Right hindlimb (tissue), 1 donor: ENCODE data around the gene CCDC194.
"Not testable (repeated sequence)": the region's sequence is repeated elsewhere in the genome, so short reads cannot be mapped to it uniquely, and the experiment has no call there.

Experiments used
- DNase-seq: peaks from one replicate; pipeline ENCODE4 v3.0.0-alpha.2; 2018

CCDC194 gene

DNA sequence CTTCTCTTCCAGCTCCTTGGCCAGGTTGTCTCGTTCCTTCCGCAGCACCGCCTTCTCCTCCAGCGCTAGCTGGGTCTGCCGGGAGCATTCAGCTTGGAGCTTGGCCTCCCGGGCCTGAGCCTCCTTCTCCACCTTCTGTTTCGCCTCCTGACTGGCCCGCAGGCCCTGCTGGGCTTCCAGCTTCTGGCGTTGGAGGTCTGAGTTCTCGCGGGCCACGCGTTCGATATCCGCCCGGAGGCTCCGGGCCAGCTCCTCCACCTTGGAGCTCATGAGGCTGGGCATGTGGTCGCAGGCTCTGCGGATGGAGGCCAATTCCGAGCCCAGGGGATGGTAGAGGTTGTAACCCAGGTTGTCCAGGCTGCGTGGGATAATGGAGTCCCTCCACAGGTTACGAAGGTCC is 28.6 kb downstream of the CCDC194 start:
- DNase-seq: no peak

DNA sequence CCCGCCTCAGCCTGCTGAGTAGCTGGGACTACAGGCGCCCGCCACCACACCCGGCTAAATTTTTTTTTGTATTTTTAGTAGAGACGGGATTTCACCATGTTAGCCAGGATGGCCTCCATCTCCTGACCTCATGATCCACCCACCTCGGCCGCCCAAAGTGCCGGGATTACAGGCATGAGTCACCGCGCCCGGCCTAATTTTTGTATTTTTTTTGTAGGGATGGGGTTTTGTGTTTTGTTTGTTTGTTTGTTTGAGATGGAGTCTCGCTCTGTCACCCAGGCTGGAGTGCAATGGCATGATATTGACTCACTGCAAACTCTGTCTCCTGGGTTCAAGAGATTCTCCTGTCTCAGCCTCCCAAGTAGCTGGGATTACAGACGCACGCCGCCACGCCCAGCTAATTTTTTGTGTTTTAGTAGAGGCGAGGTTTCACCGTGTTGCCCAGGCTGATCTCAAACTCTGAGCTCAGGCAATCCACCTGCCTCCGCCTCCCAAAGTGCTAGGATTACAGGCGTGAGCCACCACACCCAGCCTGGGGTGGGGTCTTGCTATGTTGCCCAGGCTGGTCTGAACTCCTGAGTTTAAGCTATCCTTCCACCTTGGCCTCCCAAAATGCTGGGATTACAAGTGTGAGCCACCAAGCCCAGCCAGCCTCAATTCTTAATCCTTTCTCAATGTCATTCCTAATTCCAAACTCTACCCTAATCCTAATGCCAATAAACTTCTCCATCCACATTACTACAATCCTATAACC is 30.0 kb downstream of the CCDC194 start:
- not testable (repeated sequence) for DNase-seq

DNA sequence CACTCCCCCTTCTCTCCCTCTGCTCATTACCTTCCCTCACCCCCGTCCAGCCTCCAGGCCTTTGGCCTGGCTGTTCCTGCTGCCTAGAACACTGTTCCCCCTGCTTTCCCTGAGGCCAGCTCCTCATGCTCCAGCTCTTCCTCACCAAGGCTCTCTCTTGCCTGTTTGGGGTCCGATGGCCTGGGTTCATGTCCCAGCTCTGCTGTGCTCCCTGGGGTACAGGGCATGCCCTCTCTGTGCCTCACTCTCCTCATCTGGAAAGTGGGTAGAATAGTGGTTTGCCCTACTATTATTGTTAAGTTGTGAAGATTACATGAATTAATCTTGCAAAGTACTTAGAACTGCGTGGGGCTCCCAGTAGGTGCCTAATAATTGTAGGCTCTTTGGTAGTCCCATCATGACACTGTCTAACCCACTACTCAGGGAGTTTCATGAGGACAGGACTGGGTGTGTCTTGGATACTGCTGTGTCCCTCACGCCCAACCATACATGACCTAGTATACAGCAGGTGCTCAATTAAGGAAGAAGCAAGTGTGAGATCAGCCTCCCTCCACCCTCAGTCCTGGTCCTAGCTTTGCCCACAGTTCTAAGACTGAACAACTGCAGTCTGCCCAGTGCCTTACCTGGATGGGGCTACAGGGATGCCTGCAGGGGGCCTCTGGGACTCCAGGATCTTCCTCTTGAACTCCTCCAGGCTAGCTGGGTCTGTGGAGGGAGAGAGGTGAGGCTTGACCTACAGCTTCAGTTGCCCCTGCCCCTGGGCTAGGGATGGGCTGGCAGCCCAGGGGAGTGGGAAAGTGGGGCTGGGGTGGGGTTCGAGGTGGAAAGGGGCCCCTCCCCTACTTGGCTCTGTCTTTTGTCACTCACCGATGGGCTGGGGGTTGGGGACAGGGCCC is 33.8 kb downstream of the CCDC194 start:
- DNase-seq: no peak

DNA sequence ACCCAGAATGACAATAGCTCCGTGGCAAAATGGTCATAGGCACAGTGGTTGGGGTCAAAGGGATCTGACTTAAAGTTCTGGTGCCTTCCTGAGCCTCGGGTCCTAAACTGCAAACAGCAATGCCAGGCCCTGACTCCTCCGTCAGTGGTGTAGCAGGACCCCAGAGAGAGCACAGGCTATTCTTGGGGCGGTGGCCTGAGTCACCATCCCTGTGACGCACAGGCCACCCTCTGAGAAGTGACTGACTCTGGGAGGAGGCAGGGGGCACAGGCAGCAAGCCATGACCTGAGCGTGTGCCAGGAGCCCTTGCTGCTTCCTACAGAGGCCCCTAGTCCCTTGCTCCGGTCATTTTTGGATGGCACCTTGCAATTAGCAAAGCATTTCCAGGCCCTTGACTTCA is 35.6 kb downstream of the CCDC194 start:
- no peak for DNase-seq

DNA sequence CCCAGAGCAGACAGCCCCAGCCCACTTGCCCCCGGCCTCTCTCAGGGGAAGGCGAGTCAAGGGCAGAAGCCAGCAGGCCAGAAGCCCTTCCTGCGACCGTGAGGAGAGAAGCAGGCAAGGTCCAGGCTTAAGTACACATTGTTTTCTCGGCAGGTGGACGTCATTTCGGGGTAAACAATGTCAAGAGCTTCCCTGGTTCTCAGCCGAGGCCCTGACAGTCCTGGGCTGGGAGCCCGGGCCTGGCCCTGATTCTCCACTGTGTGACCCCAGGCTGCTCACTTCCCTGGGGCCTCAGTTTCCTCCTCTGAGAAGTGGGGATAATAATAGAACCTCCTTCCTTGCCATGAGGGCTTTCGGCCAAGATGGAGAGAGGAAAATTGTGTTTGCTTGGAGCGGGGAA is 36.3 kb downstream of the CCDC194 start:
- DNase-seq: no peak

DNA sequence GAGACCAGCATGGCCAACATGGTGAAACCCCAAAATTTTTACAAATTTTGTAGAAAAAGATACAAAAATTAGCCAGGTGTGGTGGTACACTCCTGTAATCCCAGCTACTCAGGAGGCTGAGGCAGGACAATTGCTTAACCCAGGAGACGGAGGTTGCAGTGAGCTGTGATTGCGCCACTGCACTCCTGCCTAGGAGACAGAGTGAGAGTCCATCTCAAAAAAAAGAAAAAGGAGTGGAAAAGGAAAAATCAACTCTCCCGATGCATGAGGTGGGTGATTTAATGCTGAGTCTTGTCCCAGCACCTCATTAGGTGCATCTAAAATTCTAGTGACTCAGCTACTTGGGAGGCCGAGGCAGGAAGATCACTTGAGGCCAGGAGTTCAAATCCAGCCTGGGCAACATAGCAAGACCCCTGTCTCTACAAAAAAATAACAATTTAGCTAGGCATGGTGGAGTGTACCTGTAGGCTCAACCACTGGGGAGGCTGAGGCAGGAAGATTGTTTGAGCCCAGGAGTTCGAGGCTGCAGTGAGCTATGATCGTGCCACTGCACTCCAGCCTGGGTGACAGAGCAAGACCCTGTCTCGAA is 36.8 kb downstream of the CCDC194 start:
- no peak for DNase-seq

DNA sequence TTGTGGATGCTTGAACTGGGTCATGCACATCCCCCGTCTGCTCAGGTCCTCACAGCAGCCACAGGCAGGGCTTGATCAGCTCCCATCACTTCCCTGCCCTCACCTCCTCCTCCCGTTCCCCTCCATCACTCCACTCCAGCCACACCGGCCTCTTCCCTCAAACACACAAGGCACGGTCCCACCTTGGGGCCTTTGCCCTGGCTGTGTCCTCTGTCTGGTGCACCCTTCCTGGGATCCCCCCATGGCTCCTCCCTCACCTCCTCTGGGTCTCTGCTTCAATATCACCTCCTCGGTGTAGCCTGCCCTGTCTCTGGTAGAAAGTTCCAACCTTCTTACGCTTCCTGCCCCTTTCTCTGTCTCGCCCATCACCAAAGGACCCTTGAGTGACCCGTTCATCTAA is 40.6 kb downstream of the CCDC194 start:
- DNase-seq: no peak

DNA sequence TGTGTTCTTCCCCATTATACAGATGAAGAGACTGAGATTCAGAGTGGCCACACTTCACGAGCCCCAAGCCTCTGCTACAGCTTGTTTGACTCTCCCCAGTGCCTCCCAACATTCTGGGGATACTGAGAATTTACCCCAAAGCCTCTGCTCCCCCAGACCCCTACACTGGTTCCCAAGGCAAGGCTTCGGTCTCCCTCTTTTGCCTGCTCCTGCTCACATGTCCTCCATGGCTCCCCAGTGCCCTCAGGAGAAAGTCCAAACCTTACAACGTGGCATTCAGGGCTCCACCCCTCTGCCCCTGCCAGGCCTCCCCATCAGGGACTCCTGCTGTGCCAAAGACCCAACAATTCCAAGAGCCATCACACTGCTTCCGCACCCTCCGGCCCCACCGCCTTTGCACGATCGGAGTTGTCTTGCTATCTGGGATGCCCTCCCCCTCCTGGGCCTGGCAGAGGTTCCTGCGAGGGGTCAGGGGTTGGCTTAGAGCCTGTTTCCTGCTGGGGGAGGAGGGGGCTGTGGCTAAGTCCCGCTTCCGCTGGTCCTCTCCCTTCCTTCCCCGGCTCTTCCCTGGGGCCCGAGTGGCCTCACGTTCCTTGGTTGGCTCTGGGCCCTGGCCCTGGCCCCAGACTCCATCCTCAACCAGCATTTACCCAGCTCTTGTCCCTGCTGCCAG is 41.3 kb downstream of the CCDC194 start:
- DNase-seq: peak; percentile 54

DNA sequence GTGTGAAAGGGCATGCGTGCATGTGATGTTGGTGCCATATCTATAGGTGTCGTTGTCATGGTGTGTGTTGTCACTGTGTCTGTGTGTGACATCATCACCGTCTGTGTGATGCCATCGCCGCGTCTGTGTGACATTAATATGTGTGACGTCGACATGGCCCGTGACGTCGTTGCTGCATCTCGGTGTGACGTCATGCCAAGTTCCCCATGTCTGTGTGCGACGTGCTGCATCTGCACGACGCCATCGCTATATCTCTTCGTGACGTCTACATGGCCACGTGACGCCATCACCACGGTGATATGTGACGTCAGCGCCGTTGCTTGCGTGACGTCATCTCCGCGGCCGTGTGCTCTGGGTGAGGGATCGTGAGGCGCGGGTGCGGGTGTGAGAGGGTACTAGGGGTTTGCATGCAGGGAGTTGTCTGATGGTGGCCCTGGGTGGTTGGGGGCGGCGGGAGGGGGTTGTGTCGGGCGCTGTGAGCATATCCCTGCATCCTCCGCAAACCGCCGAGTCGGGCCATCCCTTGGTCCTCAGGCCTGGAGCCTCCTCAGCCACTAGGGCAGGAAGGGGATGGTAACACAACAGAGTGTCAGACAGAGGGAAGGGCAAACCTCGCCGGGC is 42.1 kb downstream of the CCDC194 start:
- no peak for DNase-seq

DNA sequence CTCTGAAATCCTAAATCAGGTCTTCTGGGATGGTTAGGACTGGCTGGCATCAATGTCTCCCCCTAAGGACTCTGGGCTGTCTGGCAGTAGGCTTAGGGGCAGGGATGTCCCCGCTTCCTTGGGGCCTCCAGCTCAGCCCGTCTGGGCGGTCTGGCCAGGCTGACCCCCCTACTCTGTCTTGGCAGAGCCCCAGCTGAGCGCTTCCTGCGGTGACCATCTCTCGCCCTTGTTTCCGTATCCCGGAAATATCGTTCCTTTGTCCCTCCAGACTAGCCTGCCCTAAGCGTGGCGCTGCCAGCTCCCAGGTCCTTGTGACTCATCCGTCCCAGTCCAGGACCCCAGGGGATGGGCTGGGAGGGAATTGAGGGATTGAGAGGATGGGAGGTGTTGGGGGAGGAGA is 45.3 kb downstream of the CCDC194 start:
- DNase-seq: peak; percentile 75

DNA sequence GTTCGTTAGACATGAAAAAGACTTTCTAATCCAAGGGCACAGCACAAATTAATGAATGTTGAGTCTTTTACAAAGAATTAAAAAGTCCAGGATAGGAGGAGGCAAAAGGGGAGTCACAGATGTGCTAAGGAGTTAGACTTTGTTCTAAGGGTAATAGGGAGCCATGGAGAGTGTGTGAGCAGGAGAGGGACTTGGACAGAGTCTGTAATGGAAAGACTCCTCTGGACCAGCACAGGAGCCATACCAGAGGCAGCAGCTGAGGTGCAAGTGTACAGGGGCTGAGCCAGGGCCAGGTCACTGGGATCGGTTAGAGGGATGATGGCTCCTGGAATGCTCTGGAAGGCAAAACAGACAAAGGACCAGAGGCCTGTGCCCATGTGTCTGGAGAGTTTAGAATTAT is 46.1 kb downstream of the CCDC194 start:
- no peak for DNase-seq

DNA sequence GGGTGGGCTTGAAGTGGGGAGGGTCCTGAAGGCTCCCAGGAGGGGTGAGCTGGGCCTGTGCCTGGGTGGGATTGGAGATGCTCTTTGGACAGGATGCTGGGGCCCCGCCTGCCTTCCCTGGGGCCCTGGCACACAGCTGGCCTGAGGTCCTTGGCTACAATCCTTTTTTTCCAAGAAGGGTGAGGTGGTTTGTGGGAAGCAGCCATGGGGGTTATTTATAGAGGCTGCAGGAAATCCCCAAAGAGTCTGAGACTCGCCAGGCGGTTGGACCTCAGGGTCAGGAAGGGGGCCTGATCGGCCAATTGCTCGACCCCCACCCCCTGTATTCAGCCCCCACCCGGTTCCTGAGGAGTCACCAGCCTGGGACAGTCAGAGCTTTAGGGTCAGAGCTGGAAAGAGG is 46.6 kb downstream of the CCDC194 start:
- no peak for DNase-seq

DNA sequence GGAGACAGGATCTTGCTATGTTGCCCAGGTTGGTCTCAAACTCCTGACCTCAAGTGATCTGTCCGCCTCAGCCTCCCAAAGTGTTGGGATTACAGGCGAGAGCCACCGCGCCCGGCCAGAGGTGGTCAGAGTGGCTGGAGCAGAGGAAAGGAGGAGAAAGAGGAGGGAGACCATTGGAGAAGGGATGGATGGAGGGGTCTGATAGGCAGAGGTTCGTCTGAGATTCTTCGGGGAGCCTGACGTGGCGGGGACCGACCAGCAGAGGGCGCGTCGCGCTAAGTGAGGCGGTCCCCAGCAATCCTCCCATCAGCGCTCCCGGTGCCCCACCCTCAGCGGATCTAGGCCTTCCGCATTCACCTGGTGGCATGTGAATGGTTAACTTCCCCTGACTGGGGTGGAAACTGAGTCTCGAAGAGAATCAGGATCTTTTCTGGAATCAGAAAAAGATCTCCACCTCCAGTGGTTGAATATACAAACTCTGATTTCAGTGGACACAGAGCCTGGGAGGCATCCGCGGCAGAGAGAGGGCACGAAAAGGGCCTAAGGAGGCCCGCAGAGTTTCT is 47.8 kb downstream of the CCDC194 start:
- peak; percentile 77 for DNase-seq

DNA sequence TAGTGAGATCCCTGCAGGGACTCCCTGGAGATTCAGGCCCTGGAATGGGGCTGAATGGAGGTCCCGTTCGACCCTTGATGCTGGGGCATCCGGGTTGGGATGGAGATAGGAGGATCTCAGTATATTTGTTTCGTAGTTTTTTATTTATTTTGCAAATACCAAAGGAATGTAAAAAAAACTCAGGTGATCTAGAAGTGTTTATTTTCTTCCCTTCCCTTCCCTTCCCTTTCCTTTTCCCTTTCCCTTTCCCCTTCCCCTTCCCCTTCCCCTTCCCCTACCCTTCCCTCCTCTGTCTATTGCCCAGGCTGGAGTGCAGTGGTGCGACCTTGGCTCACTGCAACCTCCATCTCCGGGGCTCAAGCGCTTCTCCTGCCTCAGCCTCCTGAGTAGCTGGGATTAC is 52.2 kb downstream of the CCDC194 start:
- DNase-seq: no peak

DNA sequence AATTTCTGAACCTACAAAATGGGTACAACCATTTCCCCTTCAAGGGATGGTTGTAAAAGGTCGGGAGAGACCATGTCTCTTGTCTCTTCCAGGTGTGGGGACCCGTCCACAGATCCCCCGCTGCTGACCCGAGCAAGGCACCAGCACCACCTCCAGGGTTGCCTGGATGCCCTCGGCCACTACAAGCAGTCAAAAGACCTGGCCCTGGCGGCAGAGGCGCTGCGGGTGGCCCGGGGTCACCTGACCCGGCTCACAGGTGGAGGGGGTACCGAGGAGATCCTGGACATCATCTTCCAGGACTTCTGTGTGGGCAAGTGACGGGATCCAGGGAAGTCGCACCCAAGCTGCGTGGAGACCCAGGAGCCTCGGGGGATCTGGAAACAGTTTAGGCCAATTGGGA is 52.6 kb downstream of the CCDC194 start:
- DNase-seq: no peak

DNA sequence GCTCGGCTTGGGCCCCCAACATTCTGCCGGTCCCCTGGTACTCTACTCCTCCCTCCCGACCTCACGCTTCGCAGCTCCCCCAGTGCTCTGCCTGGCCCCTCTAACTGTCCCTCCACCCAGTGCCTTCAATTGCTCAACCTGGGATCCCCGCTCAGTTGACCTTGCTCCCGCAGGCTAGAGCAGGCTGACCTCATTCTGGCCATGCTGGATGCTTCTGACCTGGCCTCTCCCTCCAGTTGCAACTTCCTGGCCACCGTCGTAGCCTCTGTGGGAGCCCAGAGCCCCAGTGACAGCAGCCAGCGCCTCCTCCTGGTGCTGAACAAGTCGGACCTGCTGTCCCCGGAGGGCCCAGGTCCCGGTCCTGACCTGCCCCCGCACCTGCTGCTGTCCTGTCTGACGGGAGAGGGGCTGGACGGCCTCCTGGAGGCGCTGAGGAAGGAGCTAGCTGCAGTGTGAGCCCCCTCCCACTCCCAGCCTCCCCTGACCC is 53.1 kb downstream of the CCDC194 start:
- no peak for DNase-seq
